ENCODE measurements around the gene FBXO5. TPM values are rescaled to one million over a fixed set of nuclear protein-coding genes. Genes with fewer than 3 reads are reported as not detected.
"Not testable (repeated sequence)": the region's sequence is repeated elsewhere in the genome, so short reads cannot be mapped to it uniquely, and the experiment has no call there.

Gene FBXO5
- total RNA-seq, 2 donors from 2014 or later: 6.2 to 10.7 TPM

GRCh38 chr6:152977556-152977955 lies 5.3 kb downstream of the FBXO5 start:
- Histone ChIP-seq H3K36me3 (peaks cover 13% of the 10 kb centered on the region), H3K4me1 (ENCODE audit: control insufficient read depth in 1 of 2, low read depth in 2 of 2) (peaks cover 6 to 16% of the 10 kb centered on the region in 2 donors), H3K27me3 (replicated peaks; ENCODE audit: insufficient read depth) (no peaks in the 10 kb centered on the region), H3K27ac (no peak overlapping the region), H3K9me3 (no peaks in the 10 kb centered on the region), H3K4me3 (no peak overlapping the region)
- ATAC-seq (ENCODE audit: insufficient number of reproducible peaks, low FRiP score, low read depth) (no peak), DNase-seq (ENCODE audit: low spot score) (no peak)
- no peak for TF ChIP-seq CTCF (IDR thresholded peaks at IDR 0.05)

- no peak for TF ChIP-seq CTCF (IDR thresholded peaks at IDR 0.05)
- peaks cover 14% of the 10 kb centered on the region for H3K36me3 ChIP-seq
- H3K27me3 ChIP-seq (replicated peaks; ENCODE audit: insufficient read depth): no peaks in the 10 kb centered on the region
- peaks cover 0 to 8% of the 10 kb centered on the region in 2 donors for H3K4me1 ChIP-seq (ENCODE audit: control insufficient read depth in 1 of 2, low read depth in 2 of 2)
- no peak overlapping the region for H3K4me3 ChIP-seq
- ATAC-seq (ENCODE audit: insufficient number of reproducible peaks, low FRiP score, low read depth) (no peak), DNase-seq (ENCODE audit: low spot score) (no peak)
- no peak overlapping the region for H3K27ac ChIP-seq
- H3K9me3 ChIP-seq: no peaks in the 10 kb centered on the region
These were observed 6.1 kb downstream of the FBXO5 start for GRCh38 chr6:152976749-152977148.

DNA sequence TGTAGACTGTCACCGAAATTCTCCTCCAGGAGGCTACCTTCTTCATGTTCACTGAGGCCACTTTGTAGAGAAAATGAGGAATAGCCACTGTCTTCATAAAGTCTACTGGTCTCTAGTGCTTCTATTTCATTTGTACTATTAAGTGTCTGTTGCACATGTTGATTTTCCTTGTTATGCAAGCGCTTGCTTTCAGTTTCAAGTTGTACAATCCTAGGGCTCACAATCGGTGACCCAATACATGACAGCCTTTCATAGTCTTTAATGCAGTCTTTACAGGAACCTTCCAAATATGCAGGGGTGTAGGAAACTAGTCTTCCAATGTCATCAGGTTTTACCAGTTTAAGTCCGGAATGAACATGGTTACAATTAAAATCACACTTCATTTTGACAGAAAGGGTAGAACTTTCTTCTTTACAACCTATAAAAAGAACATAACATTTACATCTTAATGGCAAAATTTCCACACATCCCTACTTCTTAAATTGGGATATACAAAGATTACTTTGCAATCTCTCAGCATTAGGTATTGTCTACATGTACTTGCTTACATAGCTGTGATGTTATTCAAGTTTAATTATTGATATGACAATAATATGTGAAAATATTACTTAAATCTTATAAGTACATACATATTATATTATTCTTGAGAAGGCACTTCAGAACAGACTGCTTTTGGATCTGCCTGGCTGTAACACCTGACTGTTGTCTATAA lies 7.5 kb downstream of the FBXO5 start:
- no peak for DNase-seq (ENCODE audit: low spot score)
- Histone ChIP-seq H3K4me1 (ENCODE audit: control insufficient read depth in 1 of 2, low read depth in 2 of 2) (no peaks in the 10 kb centered on the region), H3K27me3 (replicated peaks; ENCODE audit: insufficient read depth) (no peaks in the 10 kb centered on the region), H3K9me3 (no peaks in the 10 kb centered on the region), H3K27ac (no peak overlapping the region), H3K36me3 (peaks cover 28% of the 10 kb centered on the region), H3K4me3 (no peak overlapping the region)
- ATAC-seq (ENCODE audit: insufficient number of reproducible peaks, low FRiP score, low read depth): no peak
- TF ChIP-seq CTCF (IDR thresholded peaks at IDR 0.05): no peak

DNA sequence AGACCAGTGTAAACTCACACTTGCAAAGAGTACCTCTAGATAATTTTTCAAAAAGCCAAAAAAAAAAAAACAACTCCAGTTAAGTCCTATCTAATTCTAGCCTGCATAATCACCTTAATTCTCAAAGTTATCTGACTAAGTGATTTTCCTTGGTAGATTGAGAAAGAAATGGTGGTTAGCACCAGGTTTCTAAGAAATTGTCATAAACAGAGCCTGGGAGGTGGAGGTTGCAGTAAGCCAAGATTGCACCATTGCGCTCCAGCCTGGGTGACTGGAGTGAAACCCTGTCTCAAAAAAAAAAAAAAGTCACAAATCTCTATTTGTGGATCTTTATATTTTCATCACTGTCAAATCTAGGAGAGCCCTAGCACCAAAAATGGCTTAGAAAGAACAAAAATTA lies 8.9 kb downstream of the FBXO5 start:
- Histone ChIP-seq H3K4me3 (no peak overlapping the region), H3K4me1 (ENCODE audit: control insufficient read depth in 1 of 2, low read depth in 2 of 2) (no peaks in the 10 kb centered on the region), H3K9me3 (no peaks in the 10 kb centered on the region), H3K36me3 (peaks cover 36% of the 10 kb centered on the region), H3K27me3 (replicated peaks; ENCODE audit: insufficient read depth) (no peaks in the 10 kb centered on the region), H3K27ac (no peak overlapping the region)
- no peak for TF ChIP-seq CTCF (IDR thresholded peaks at IDR 0.05)
- no peak for ATAC-seq (ENCODE audit: insufficient number of reproducible peaks, low FRiP score, low read depth)
- DNase-seq (ENCODE audit: low spot score): no peak

GRCh38 chr6:152969688-152970418 lies 13.0 kb downstream of the FBXO5 start:
- Histone ChIP-seq H3K27me3 (replicated peaks; ENCODE audit: insufficient read depth) (no peaks in the 10 kb centered on the region), H3K27ac (no peak overlapping the region), H3K36me3 (peaks cover 36% of the 10 kb centered on the region), H3K4me3 (no peak overlapping the region), H3K9me3 (no peaks in the 10 kb centered on the region), H3K4me1 (ENCODE audit: control insufficient read depth in 1 of 2, low read depth in 2 of 2) (no peaks in the 10 kb centered on the region)
- DNase-seq (ENCODE audit: low spot score) (no peak), ATAC-seq (ENCODE audit: insufficient number of reproducible peaks, low FRiP score, low read depth) (no peak)
- no peak for TF ChIP-seq CTCF (IDR thresholded peaks at IDR 0.05)

GRCh38 chr6:152966168-152966894 lies 16.5 kb downstream of the FBXO5 start:
- not testable (repeated sequence) for ATAC-seq (ENCODE audit: insufficient number of reproducible peaks, low FRiP score, low read depth); H3K27me3 ChIP-seq (replicated peaks; ENCODE audit: insufficient read depth); H3K4me3 ChIP-seq; H3K27ac ChIP-seq; H3K4me1 ChIP-seq (ENCODE audit: control insufficient read depth in 1 of 2, low read depth in 2 of 2); DNase-seq (ENCODE audit: low spot score); H3K9me3 ChIP-seq
- H3K36me3 ChIP-seq: peaks cover 18% of the 10 kb centered on the region

All from thoracic aorta (tissue), 2 donors.